CD14-positive monocyte (primary cell): ENCODE data around the gene FGF14. TPM values are rescaled to one million over a fixed set of nuclear protein-coding genes. Genes with fewer than 3 reads are reported as not detected.

Source experiments
- DNase-seq, 3 donors: peaks; one replicate each; pipeline ENCODE4 v3.0.0-alpha.2; 2011 to 2022
- H2AFZ ChIP-seq: 2 replicates; pipeline ENCODE4 v1.6.0; 2012; ENCODE audit warnings: mild to moderate bottlenecking, low read depth, low read length, inconsistent platforms; ENCODE audit not compliant: insufficient read depth, poor library complexity, severe bottlenecking
- H3K27ac ChIP-seq, 2 donors: 1 replicate in 1 of 2; 2 replicates in 1 of 2; pipeline ENCODE4 v1.5.1; 2012 to 2013; ENCODE audit warnings: low read length in 2 of 2, control low read depth in 1 of 2, inconsistent platforms in 1 of 2, low read depth in 1 of 2, mild to moderate bottlenecking in 1 of 2
- H3K27me3 ChIP-seq, 2 donors: one replicate each; pipeline versions ENCODE4 v1.6.0 to v1.6.1; 2011 to 2013; ENCODE audit warnings: low read length in 2 of 2; ENCODE audit not compliant: control insufficient read depth in 2 of 2, insufficient read depth in 2 of 2
- H3K36me3 ChIP-seq, 2 donors: replicated peaks in 1 of 2; 1 replicate in 1 of 2; 2 replicates in 1 of 2; pipeline versions ENCODE4 v1.5.1 to v1.6.1; 2012 to 2013; ENCODE audit warnings: low read length in 2 of 2, control low read depth in 1 of 2, inconsistent platforms in 1 of 2, mild to moderate bottlenecking in 1 of 2; ENCODE audit not compliant: insufficient read depth in 2 of 2, control insufficient read depth in 1 of 2
- H3K4me1 ChIP-seq, 2 donors: 1 replicate in 1 of 2; 2 replicates in 1 of 2; pipeline versions ENCODE4 v1.5.1 to v1.6.1; 2012 to 2013; ENCODE audit warnings: low read length in 2 of 2, control low read depth in 1 of 2, inconsistent platforms in 1 of 2, mild to moderate bottlenecking in 1 of 2, moderate library complexity in 1 of 2; ENCODE audit not compliant: insufficient read depth in 2 of 2, control insufficient read depth in 1 of 2
- H3K4me2 ChIP-seq: replicated peaks from 2 replicates; pipeline ENCODE3; 2012; ENCODE audit warnings: low read length, moderate library complexity, mild to moderate bottlenecking; ENCODE audit not compliant: poor library complexity, severe bottlenecking; ENCODE audit errors: extremely low read depth
- H3K4me3 ChIP-seq, 3 experiments: fragments of 200-600 bp in 1 of 3; sonication (generic) in 1 of 3; replicated peaks in 1 of 3; 1 replicate in 2 of 3; 2 replicates in 1 of 3; pipeline ENCODE4 v1.5.1; 2011 to 2013; ENCODE audit warnings: low read length in 3 of 3, mild to moderate bottlenecking in 3 of 3, control low read depth in 2 of 3, low read depth in 2 of 3, inconsistent platforms in 1 of 3, moderate library complexity in 1 of 3
- H3K79me2 ChIP-seq: 2 replicates; pipeline ENCODE4 v1.6.0; 2012; ENCODE audit warnings: mild to moderate bottlenecking, control low read depth, inconsistent platforms, low read length, moderate library complexity; ENCODE audit not compliant: insufficient read depth
- H3K9ac ChIP-seq: 2 replicates; pipeline ENCODE4 v1.6.0; 2017; ENCODE audit warnings: low read length, mild to moderate bottlenecking; ENCODE audit not compliant: insufficient read depth, poor library complexity, severe bottlenecking
- H3K9me3 ChIP-seq, 2 donors: replicated peaks in 1 of 2; 1 replicate in 1 of 2; 2 replicates in 1 of 2; pipeline versions ENCODE4 v1.5.1 to v1.6.1; 2012 to 2013; ENCODE audit warnings: low read length in 2 of 2, control low read depth in 1 of 2; ENCODE audit not compliant: control insufficient read depth in 1 of 2, insufficient read depth in 1 of 2
- H4K20me1 ChIP-seq: 2 replicates; pipeline ENCODE4 v1.6.0; 2012; ENCODE audit warnings: mild to moderate bottlenecking, low read length, control low read depth, moderate library complexity; ENCODE audit not compliant: insufficient read depth
- H3K27ac Mint-ChIP-seq, 7 donors: one replicate each; pipeline ENCODE4 v1.8.0; 2020; ENCODE audit warnings: mild to moderate bottlenecking in 7 of 7, mixed read lengths in 7 of 7, moderate library complexity in 6 of 7, inconsistent platforms in 2 of 7
- H3K27me3 Mint-ChIP-seq, 3 donors: one replicate each; pipeline ENCODE4 v1.8.0; 2021 to 2022; ENCODE audit warnings: low read depth in 3 of 3, mild to moderate bottlenecking in 3 of 3, mixed read lengths in 3 of 3, moderate library complexity in 3 of 3, inconsistent platforms in 1 of 3
- H3K36me3 Mint-ChIP-seq, 2 donors: one replicate each; pipeline ENCODE4 v1.8.0; 2020; ENCODE audit warnings: mixed read lengths in 2 of 2, inconsistent platforms in 1 of 2, mild to moderate bottlenecking in 1 of 2
- H3K4me1 Mint-ChIP-seq: one replicate; pipeline ENCODE4 v1.8.0; 2020; ENCODE audit warnings: mild to moderate bottlenecking, mixed read lengths
- H3K4me3 Mint-ChIP-seq, 2 donors: one replicate each; pipeline ENCODE4 v1.8.0; 2020; ENCODE audit warnings: mild to moderate bottlenecking in 2 of 2, mixed read lengths in 2 of 2, moderate library complexity in 1 of 2
- H3K9me3 Mint-ChIP-seq, 7 donors: one replicate each; pipeline ENCODE4 v1.8.0; 2020 to 2022; ENCODE audit warnings: mixed read lengths in 7 of 7, mild to moderate bottlenecking in 6 of 7, moderate library complexity in 6 of 7, inconsistent platforms in 2 of 7
- WGBS: methylation state at CpG from one replicate; pipeline ENCODE4 v1.1.5; 2013; ENCODE audit warnings: missing lambda C conversion rate; ENCODE audit not compliant: insufficient coverage; 5-methylcytosine and 5-hydroxymethylcytosine counted together
- intact Hi-C, 2 donors: fragments of 100-400 bp; cut with micrococcal nuclease; formaldehyde crosslinking; loops; one replicate each; pipeline versions ENCODE4 v1.15.0 to v1.15.1; 2023
- polyA plus RNA-seq, 3 donors: library from polyadenylated mRNA; depleted of rRNA in 1 of 3; unstranded in 2 of 3; stranded (reverse) in 1 of 3; fragments of 300-500 nt in 2 of 3; fragments of >200 nt in 1 of 3; fragmentation: Illumina TruSeq in 2 of 3; gene quantifications; 1 replicate in 2 of 3; 2 replicates in 1 of 3; pipeline ENCODE4 v1.2.3, GENCODE V29; 2012 to 2021
- TF ChIP-seq, protein P1 (sequence below): fragments of 200-600 bp; IDR thresholded peaks from one replicate; pipeline ENCODE4 v1.8.0; 2022; ENCODE audit warnings: antibody characterized with exemption, mild to moderate bottlenecking

The FGF14 gene
- polyA plus RNA-seq, 3 donors = not detected

DNA sequence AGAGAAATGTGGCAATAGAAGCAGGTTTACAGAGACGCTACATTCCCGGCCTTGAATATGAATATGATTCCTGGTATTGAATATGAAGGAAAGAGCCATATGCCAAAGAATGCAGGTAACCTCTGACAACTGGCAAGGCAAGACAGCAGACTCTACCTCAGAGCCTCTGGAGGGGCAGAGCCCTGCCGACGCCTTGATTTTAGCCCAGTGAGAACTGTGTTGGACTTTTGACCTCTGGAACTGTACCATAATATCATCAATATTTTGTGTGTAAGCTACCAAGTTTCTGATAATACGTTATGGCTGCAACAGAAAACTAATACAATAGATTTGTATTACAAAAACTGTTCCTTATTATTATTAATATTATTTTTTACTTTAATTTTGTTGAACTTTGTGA lies 219.7 kb downstream of the FGF14 start:
- Mint-ChIP-seq H3K27me3 (no peaks in the 10 kb centered on the region), H3K9me3 (no peaks in the 10 kb centered on the region), H3K27ac (no peak overlapping the region), H3K4me1 (no peaks in the 10 kb centered on the region), H3K4me3 (no peak overlapping the region), H3K36me3 (no peaks in the 10 kb centered on the region)
- Histone ChIP-seq H4K20me1 (no peaks in the 10 kb centered on the region), H3K36me3 (no peaks in the 10 kb centered on the region), H3K79me2 (no peaks in the 10 kb centered on the region), H2AFZ (no peak overlapping the region), H3K27ac (no peak overlapping the region), H3K9ac (no peak overlapping the region), H3K4me2 (no peak overlapping the region), H3K27me3 (no peaks in the 10 kb centered on the region), H3K9me3 (no peaks in the 10 kb centered on the region), H3K4me3 (no peak overlapping the region), H3K4me1 (no peaks in the 10 kb centered on the region)
- TF ChIP-seq, protein P1, sequence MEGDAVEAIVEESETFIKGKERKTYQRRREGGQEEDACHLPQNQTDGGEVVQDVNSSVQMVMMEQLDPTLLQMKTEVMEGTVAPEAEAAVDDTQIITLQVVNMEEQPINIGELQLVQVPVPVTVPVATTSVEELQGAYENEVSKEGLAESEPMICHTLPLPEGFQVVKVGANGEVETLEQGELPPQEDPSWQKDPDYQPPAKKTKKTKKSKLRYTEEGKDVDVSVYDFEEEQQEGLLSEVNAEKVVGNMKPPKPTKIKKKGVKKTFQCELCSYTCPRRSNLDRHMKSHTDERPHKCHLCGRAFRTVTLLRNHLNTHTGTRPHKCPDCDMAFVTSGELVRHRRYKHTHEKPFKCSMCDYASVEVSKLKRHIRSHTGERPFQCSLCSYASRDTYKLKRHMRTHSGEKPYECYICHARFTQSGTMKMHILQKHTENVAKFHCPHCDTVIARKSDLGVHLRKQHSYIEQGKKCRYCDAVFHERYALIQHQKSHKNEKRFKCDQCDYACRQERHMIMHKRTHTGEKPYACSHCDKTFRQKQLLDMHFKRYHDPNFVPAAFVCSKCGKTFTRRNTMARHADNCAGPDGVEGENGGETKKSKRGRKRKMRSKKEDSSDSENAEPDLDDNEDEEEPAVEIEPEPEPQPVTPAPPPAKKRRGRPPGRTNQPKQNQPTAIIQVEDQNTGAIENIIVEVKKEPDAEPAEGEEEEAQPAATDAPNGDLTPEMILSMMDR = no peak
- intact Hi-C loops = no loop called here
- DNase-seq = no peak
- WGBS = 100% methylated on average over 2 of the region's 5 CpGs

DNA sequence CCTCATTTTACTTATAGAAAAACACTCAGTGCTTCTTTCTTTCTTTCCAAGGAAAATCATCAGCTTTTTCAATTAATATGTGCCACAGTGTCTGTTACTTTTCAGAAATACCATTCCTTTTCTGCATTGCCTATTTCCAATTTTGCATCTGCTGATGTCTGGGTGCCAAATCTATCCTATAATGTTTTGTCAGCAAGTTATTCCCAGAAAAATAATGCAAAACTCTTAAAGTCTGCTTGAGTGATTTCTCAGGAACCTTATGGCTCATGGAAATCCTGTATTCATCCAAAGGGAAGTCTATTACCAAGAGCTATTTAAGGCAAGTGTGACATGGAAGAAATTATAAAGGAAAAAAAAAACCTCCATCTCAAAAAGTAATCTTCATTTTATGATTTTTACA lies 224.4 kb downstream of the FGF14 start:
- intact Hi-C loops = no loop called here
- no peaks in the 10 kb centered on the region for H3K27me3 ChIP-seq
- Mint-ChIP-seq H3K4me3 (no peak overlapping the region), H3K4me1 (no peaks in the 10 kb centered on the region), H3K27ac (no peak overlapping the region), H3K36me3 (no peaks in the 10 kb centered on the region), H3K27me3 (no peaks in the 10 kb centered on the region), H3K9me3 (peaks cover 0 to 2% (median 0%) of the 10 kb centered on the region in 7 donors)
- H3K4me1 ChIP-seq = no peaks in the 10 kb centered on the region
- no peak overlapping the region for H2AFZ ChIP-seq
- no peaks in the 10 kb centered on the region for H3K36me3 ChIP-seq
- no peak overlapping the region for H3K4me3 ChIP-seq
- H3K27ac ChIP-seq = no peak overlapping the region
- H3K9ac ChIP-seq = no peak overlapping the region
- no peaks in the 10 kb centered on the region for H4K20me1 ChIP-seq
- H3K79me2 ChIP-seq = no peaks in the 10 kb centered on the region
- TF ChIP-seq, protein P1 = no peak
- H3K4me2 ChIP-seq = no peak overlapping the region
- no peak for DNase-seq
- H3K9me3 ChIP-seq = no peaks in the 10 kb centered on the region
